RWPE2 (cell line): Measurements from ENCODE around the gene BMP2K.

ENCODE experiments used
- ATAC-seq: fragments of 200-7000 bp; cut with Tn5 transposase; 3 replicates; pipeline ENCODE4 v1.9.1; 2021; ENCODE audit warnings: low read depth
- DNase-seq: peaks from one replicate; pipeline ENCODE4 v3.0.0-alpha.2; 2020; ENCODE audit warnings: low spot score
- H3K27ac ChIP-seq: fragments of 450-650 bp; 2 replicates; pipeline ENCODE4 v1.5.1; 2017; ENCODE audit warnings: mild to moderate bottlenecking; ENCODE audit not compliant: poor library complexity, severe bottlenecking
- H3K27me3 ChIP-seq: fragments of 250-450 bp; sonication (Bioruptor Pico); 2 replicates; pipeline ENCODE4 v1.5.1; 2021; ENCODE audit warnings: mild to moderate bottlenecking, moderate library complexity; ENCODE audit not compliant: insufficient read depth, poor library complexity, severe bottlenecking
- H3K36me3 ChIP-seq: fragments of 250-450 bp; sonication (Bioruptor Pico); 2 replicates; pipeline ENCODE4 v1.5.1; 2020; ENCODE audit warnings: low read depth, mild to moderate bottlenecking, moderate library complexity
- H3K4me1 ChIP-seq: fragments of 250-450 bp; sonication (Bioruptor Pico); 2 replicates; pipeline ENCODE4 v1.5.1; 2021; ENCODE audit warnings: mild to moderate bottlenecking, moderate library complexity; ENCODE audit not compliant: insufficient read depth, poor library complexity, severe bottlenecking
- H3K4me3 ChIP-seq: fragments of 250-450 bp; sonication (Bioruptor Pico); 2 replicates; pipeline ENCODE4 v1.5.1; 2021; ENCODE audit warnings: mild to moderate bottlenecking, moderate library complexity; ENCODE audit not compliant: severe bottlenecking
- H3K9me3 ChIP-seq: fragments of 250-450 bp; sonication (Bioruptor Pico); 2 replicates; pipeline ENCODE4 v1.5.1; 2021; ENCODE audit warnings: mild to moderate bottlenecking, moderate library complexity; ENCODE audit not compliant: severe bottlenecking
- TF ChIP-seq, protein P1 (sequence below): fragments of 450-650 bp; IDR thresholded peaks from one replicate; pipeline ENCODE4 v1.5.1; 2017; ENCODE audit warnings: mild to moderate bottlenecking, moderate library complexity; ENCODE audit not compliant: poor library complexity, severe bottlenecking

BMP2K gene

DNA sequence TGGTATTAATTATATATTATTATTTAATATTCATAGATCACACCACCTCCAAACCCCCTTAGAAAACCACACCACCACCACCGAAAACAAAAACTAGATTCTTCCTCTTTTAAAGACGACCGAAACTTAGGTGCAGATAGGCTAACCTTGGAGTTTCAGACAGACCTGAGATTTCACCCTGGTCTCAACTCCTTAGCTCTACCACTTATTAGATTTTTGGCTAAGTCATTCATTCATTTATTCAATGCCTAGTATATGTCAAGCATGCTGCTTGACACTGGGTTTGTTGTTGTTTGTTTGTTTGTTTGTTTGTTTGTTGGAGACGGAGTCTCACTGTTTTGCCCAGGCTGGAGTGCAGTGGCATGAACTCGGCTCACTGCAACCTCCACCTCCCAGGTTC lies 9.5 kb upstream of the BMP2K start:
- peaks cover 25% of the 10 kb centered on the region for H3K4me1 ChIP-seq
- no peak overlapping the region for H3K4me3 ChIP-seq
- H3K27me3 ChIP-seq: no peaks in the 10 kb centered on the region
- DNase-seq: no peak
- TF ChIP-seq, protein P1, sequence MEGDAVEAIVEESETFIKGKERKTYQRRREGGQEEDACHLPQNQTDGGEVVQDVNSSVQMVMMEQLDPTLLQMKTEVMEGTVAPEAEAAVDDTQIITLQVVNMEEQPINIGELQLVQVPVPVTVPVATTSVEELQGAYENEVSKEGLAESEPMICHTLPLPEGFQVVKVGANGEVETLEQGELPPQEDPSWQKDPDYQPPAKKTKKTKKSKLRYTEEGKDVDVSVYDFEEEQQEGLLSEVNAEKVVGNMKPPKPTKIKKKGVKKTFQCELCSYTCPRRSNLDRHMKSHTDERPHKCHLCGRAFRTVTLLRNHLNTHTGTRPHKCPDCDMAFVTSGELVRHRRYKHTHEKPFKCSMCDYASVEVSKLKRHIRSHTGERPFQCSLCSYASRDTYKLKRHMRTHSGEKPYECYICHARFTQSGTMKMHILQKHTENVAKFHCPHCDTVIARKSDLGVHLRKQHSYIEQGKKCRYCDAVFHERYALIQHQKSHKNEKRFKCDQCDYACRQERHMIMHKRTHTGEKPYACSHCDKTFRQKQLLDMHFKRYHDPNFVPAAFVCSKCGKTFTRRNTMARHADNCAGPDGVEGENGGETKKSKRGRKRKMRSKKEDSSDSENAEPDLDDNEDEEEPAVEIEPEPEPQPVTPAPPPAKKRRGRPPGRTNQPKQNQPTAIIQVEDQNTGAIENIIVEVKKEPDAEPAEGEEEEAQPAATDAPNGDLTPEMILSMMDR: no peak
- no peaks in the 10 kb centered on the region for H3K36me3 ChIP-seq
- no peak for ATAC-seq
- no peak overlapping the region for H3K27ac ChIP-seq
- H3K9me3 ChIP-seq: no peaks in the 10 kb centered on the region

DNA sequence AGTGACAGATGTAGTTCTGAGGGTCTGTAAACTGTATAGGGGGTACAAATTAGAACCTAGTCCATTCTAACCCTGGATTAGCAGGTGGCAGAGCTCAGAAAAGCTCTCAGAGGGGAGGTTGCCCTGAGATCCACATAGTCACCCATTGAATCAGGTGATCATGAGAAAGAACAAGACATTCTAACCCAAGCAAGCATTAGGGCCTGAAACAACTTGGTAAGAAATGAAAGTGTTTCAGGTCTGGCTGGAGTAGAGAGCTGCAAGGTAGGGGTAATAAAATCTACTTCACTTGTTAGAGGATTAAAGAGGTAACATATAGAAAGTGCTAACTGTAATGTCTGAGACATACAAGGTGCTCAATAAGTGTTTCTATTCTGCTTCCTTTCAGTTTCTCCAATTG lies 8.8 kb upstream of the BMP2K start:
- H3K27me3 ChIP-seq: no peaks in the 10 kb centered on the region
- no peak overlapping the region for H3K27ac ChIP-seq
- ATAC-seq (no peak), DNase-seq (no peak)
- H3K9me3 ChIP-seq: no peaks in the 10 kb centered on the region
- H3K36me3 ChIP-seq: no peaks in the 10 kb centered on the region
- TF ChIP-seq, protein P1: no peak
- no peak overlapping the region for H3K4me3 ChIP-seq
- H3K4me1 ChIP-seq: peaks cover 25% of the 10 kb centered on the region

DNA sequence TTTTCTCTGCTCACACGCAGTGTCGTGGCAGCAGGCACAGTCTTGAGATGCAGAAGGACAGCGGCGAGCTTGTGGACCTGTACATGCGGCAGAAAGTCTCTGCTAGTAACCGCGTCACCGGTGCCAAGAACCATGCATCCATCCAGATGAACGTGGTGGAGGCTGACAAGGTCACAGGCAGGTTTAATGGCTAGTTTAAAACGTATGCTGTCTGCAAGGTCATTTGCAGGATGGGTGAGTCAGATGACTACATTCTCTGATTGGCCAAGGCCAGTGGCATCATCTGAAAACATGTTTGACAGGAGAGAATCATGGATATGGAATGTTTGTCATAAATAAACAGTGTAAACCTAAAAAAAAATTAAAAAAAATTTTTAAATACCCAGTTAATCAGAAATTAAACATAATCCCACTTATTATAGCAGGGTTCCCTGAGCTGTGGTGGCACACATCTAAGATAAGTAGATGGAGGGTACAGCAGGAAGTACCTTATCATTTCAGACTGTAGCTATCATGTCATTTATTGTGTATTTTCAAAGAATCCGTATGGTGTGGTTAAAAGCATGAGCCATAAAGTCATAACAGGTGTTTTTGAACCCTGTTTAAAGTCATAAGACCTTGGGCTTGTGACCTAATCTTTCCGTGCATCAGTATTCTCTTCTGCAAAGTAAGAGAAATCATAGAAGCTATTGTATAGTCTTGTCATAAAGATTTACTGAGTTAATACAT lies 7.5 kb upstream of the BMP2K start:
- Histone ChIP-seq H3K4me3 (no peak overlapping the region), H3K9me3 (no peaks in the 10 kb centered on the region), H3K27me3 (no peaks in the 10 kb centered on the region), H3K4me1 (peaks cover 25% of the 10 kb centered on the region), H3K36me3 (no peaks in the 10 kb centered on the region), H3K27ac (peak overlapping the region; percentile 48)
- DNase-seq (no peak), ATAC-seq (peak; percentile 70)
- TF ChIP-seq, protein P1: no peak

DNA sequence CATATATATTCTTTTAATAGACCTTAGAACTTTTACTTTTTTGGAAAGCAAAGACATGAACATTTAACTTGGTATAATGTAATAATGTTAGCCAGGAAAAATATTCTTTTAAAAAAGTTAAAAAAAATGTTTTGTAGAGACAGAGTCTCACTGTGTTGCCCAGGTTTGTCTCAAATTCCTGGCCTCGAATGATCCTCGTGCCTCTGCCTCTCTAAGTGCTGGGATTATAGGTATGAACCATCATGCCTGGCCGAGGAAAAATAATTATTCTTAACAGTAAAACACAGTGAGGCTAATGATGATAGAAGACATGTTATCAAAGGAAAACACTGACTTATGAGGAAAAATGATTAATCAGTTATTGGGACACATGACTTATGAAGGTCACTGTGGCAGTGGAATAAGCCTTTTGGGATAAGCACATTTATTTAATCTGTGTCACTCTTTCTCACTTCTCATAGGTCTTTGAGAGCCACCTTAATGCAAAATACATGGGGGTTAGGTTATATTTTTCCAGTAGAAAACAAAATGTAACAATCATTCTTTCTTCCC lies 6.0 kb upstream of the BMP2K start:
- ATAC-seq: no peak
- TF ChIP-seq, protein P1: no peak

DNA sequence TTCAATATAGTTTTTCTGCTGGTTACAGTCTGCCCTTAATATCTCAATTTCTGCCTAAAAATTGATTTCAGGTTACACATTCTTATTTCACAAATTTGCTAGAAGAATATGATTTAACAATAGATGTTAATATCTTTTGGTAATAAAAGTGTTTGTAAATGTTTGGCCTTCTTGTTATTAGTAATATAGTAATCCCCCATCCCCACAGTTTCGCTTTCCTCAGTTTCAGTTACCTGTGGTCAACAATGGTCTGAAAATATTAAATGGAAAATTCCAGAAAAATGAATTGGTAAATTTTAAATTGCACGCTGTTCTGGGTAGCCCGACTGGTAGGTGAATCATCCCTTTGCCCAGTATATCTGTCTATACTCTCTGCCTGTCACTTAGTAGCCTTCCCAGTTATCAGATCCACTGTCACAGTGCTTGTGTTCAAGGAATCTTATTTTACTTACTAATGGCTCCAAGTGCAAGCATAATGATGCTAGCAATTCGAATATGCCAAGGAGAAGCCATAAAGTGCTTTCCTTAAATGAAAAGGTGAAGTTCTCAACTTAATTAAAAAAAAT lies 3.5 kb upstream of the BMP2K start:
- no peak overlapping the region for H3K27ac ChIP-seq
- TF ChIP-seq, protein P1: no peak
- DNase-seq (no peak), ATAC-seq (no peak)
- no peaks in the 10 kb centered on the region for H3K9me3 ChIP-seq
- H3K36me3 ChIP-seq: no peaks in the 10 kb centered on the region
- no peak overlapping the region for H3K4me3 ChIP-seq
- peaks cover 20% of the 10 kb centered on the region for H3K4me1 ChIP-seq
- H3K27me3 ChIP-seq: no peaks in the 10 kb centered on the region

More for the DNA sequence above, 6.0 kb upstream of the BMP2K start:
- no peak for DNase-seq
- no peaks in the 10 kb centered on the region for H3K36me3 ChIP-seq
- H3K4me3 ChIP-seq: no peak overlapping the region
- H3K4me1 ChIP-seq: peaks cover 17% of the 10 kb centered on the region
- H3K9me3 ChIP-seq: no peaks in the 10 kb centered on the region
- no peaks in the 10 kb centered on the region for H3K27me3 ChIP-seq
- peak overlapping the region; percentile 48 for H3K27ac ChIP-seq
